Uterus (tissue), 4 donors: Measurements from ENCODE around the gene MXD3. TPM values are rescaled to one million over a fixed set of nuclear protein-coding genes. Genes with fewer than 3 reads are reported as not detected.

Experiments used
- DNase-seq, 2 donors: peaks; one replicate each; pipeline ENCODE4 v3.0.0-alpha.2; 2019 to 2020
- H3K27ac ChIP-seq, 2 donors: fragments of 200-600 bp; sonication (generic); 1 replicate in 1 of 2; 2 replicates in 1 of 2; pipeline ENCODE4 v1.5.1; 2016 to 2018
- H3K27me3 ChIP-seq, 2 donors: fragments of 200-600 bp; sonication (generic); one replicate each; pipeline ENCODE4 v1.5.1; 2018 to 2019; ENCODE audit warnings: control low read depth in 1 of 2
- H3K36me3 ChIP-seq, 2 donors: fragments of 200-600 bp; sonication (generic); one replicate each; pipeline ENCODE4 v1.5.1; 2019; ENCODE audit warnings: control low read depth in 1 of 2
- H3K4me1 ChIP-seq, 2 donors: fragments of 200-600 bp; sonication (generic); one replicate each; pipeline ENCODE4 v1.5.1; 2018 to 2019; ENCODE audit warnings: control low read depth in 1 of 2
- H3K4me3 ChIP-seq, 2 donors: fragments of 200-600 bp; sonication (generic); 1 replicate in 1 of 2; 2 replicates in 1 of 2; pipeline ENCODE4 v1.5.1; 2018 to 2019; ENCODE audit warnings: mild to moderate bottlenecking in 1 of 2
- H3K9me3 ChIP-seq, 2 donors: fragments of 200-600 bp; sonication (generic); one replicate each; pipeline ENCODE4 v1.5.1; 2019; ENCODE audit warnings: control low read depth in 1 of 2
- CTCF ChIP-seq, 4 experiments: fragments of 200-600 bp in 2 of 4; fragments of 450-650 bp in 2 of 4; sonication (generic) in 2 of 4; IDR thresholded peaks; one replicate each; pipeline ENCODE4 v1.5.1; 2016 to 2019; ENCODE audit warnings: antibody characterized with exemption in 4 of 4, mild to moderate bottlenecking in 2 of 4, moderate library complexity in 1 of 4
- POLR2A ChIP-seq, 2 donors: fragments of 450-650 bp; IDR thresholded peaks; one replicate each; pipeline ENCODE4 v1.6.1; 2016; ENCODE audit warnings: antibody characterized with exemption in 2 of 2, mild to moderate bottlenecking in 1 of 2, moderate library complexity in 1 of 2
- intact Hi-C: fragments of 100-400 bp; cut with DNase I; formaldehyde crosslinking; loops from one replicate; pipeline ENCODE4 v1.15.1; 2023; ENCODE audit warnings: low total_unique reads
- total RNA-seq, 4 donors: library from RNA; depleted of rRNA in 3 of 4; stranded (reverse); fragments of >200 nt in 3 of 4; gene quantifications; one replicate each; pipeline versions ENCODE4 v1.1.0 to v1.2.4, GENCODE V29; 2014 to 2023
- donor health status: DM: yes; HTN: yes; CAD: no.

MXD3 gene
- total RNA-seq, 4 donors from 2014 or later = 0.51 to 29.0 (median 6.8) TPM

DNA sequence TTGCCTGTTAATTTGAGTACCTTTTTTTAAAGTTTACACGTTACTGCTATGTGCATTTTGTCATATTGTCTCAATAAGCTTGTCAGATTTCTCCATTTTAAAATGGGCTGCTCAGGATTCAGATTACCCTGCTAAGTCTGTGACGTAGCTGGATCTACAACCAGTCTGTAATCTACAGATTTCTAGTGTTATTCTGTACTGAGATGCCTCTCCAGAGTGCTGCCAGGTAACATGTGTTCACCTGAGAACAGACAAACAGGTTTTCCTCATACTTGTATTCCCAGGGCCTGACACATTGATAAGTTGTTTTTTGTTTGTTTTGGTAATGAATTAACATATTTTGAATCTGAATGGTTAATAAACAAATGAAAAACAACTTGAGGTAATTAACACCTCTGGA is 23.5 kb downstream of the MXD3 start:
- H3K4me3 ChIP-seq = no peak overlapping the region
- H3K36me3 ChIP-seq = no peaks in the 10 kb centered on the region
- H3K9me3 ChIP-seq = no peaks in the 10 kb centered on the region
- intact Hi-C loops = no loop called here
- no peaks in the 10 kb centered on the region for H3K27me3 ChIP-seq
- no peak for DNase-seq
- H3K4me1 ChIP-seq = no peaks in the 10 kb centered on the region
- TF ChIP-seq CTCF (IDR thresholded peaks at IDR 0.05) (no peak), POLR2A (IDR thresholded peaks at IDR 0.05) (no peak)
- no peak overlapping the region for H3K27ac ChIP-seq

DNA sequence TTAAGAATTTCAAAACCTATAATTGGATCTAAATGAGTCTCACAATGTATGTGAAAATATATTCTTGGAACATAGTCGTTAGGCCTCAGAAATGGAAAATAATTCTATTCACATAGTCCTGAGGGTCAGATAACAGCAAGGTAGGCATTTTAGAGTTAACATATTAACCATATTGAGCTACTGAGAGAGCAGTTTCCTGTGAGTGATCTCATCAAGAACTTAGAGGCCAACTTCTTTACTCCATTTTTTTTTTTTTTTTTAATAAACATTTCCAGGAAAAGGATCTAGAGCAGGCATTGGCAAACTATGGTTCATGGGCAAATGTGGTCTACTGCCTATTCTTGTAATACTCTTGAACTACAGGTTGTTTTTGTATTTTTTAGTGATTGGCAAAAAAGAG is 34.8 kb downstream of the MXD3 start:
- intact Hi-C loops = no loop called here
- no peak overlapping the region for H3K27ac ChIP-seq
- no peaks in the 10 kb centered on the region for H3K4me1 ChIP-seq
- no peaks in the 10 kb centered on the region for H3K9me3 ChIP-seq
- H3K27me3 ChIP-seq = no peaks in the 10 kb centered on the region
- TF ChIP-seq POLR2A (IDR thresholded peaks at IDR 0.05) = no peak
- TF ChIP-seq CTCF (IDR thresholded peaks at IDR 0.05) = no peak
- DNase-seq = no peak
- H3K4me3 ChIP-seq = no peak overlapping the region
- no peaks in the 10 kb centered on the region for H3K36me3 ChIP-seq

- H3K27ac ChIP-seq = no peak overlapping the region
- no peaks in the 10 kb centered on the region for H3K27me3 ChIP-seq
- TF ChIP-seq CTCF (IDR thresholded peaks at IDR 0.05) (no peak), POLR2A (IDR thresholded peaks at IDR 0.05) (no peak)
- H3K4me1 ChIP-seq = no peaks in the 10 kb centered on the region
- intact Hi-C loops = no loop called here
- no peaks in the 10 kb centered on the region for H3K9me3 ChIP-seq
- DNase-seq = no peak
- no peaks in the 10 kb centered on the region for H3K36me3 ChIP-seq
- no peak overlapping the region for H3K4me3 ChIP-seq
These were observed 35.8 kb downstream of the MXD3 start for GRCh38 chr5:177275883-177276282.

DNA sequence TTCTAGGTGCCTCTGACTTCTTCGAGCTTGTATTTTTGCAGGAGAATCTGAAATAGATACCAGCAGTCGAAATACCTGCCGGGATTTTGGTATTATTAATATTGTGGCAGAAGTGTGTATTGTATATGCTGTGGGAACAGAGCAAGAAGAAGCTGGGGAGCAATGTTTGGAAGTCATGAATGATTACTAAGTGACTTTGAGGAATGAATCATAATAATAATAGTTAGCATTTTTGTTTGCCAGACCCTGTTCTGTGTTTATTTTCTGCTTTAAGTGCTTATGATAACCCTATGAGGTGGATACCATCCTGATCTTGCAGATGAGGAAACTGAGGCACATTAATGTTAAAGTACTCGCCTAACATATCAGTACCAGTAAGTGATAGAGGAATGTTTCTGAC is 40.6 kb downstream of the MXD3 start:
- no peak for DNase-seq
- Histone ChIP-seq H3K4me3 (no peak overlapping the region), H3K36me3 (no peaks in the 10 kb centered on the region), H3K4me1 (no peaks in the 10 kb centered on the region), H3K27me3 (no peaks in the 10 kb centered on the region), H3K27ac (no peak overlapping the region), H3K9me3 (no peaks in the 10 kb centered on the region)
- no peak for TF ChIP-seq POLR2A (IDR thresholded peaks at IDR 0.05)
- no peak for TF ChIP-seq CTCF (IDR thresholded peaks at IDR 0.05)
- intact Hi-C loops = no loop called here

GRCh38 chr5:177270653-177271052 is 41.0 kb downstream of the MXD3 start:
- no peak for TF ChIP-seq CTCF (IDR thresholded peaks at IDR 0.05)
- no peak for TF ChIP-seq POLR2A (IDR thresholded peaks at IDR 0.05)
- Histone ChIP-seq H3K36me3 (no peaks in the 10 kb centered on the region), H3K4me1 (no peaks in the 10 kb centered on the region), H3K27me3 (no peaks in the 10 kb centered on the region), H3K27ac (no peak overlapping the region), H3K9me3 (no peaks in the 10 kb centered on the region), H3K4me3 (no peak overlapping the region)
- intact Hi-C loops = no loop called here
- no peak for DNase-seq
